HEK293 (cell line): ENCODE data around the gene IFNAR1.

Experiments used
- CTCF ChIA-PET: fragments of 350-600 bp; formaldehyde crosslinking; extraction: SDS; loops from one replicate; lab custom pipeline; 2021; ENCODE audit warnings: antibody characterized with exemption; lab: Yijun Ruan, JAX
- POLR2A ChIA-PET: fragments of 300-600 bp; formaldehyde crosslinking; extraction: SDS; loops from one replicate; lab custom pipeline; 2020; ENCODE audit warnings: antibody characterized with exemption, inconsistent platforms; lab: Yijun Ruan, JAX
- H3K27ac ChIP-seq: fragments of 200-500 bp; sonication (Bioruptor generic); 2 replicates; pipeline ENCODE4 v1.5.1; 2014; ENCODE audit warnings: low read depth, low read length, control low read depth, inconsistent platforms; ENCODE audit errors: extremely low read depth
- H3K36me3 ChIP-seq, 2 experiments: fragments of 200-500 bp in 1 of 2; sonication (Bioruptor generic) in 1 of 2; 1 replicate in 1 of 2; 2 replicates in 1 of 2; pipeline ENCODE4 v1.5.1; 2014 to 2017; ENCODE audit warnings: inconsistent platforms in 2 of 2, low read length in 2 of 2; ENCODE audit not compliant: control insufficient read depth in 2 of 2, insufficient read depth in 1 of 2
- H3K4me1 ChIP-seq: fragments of 200-500 bp; sonication (Bioruptor generic); 2 replicates; pipeline ENCODE4 v1.5.1; 2014; ENCODE audit warnings: mild to moderate bottlenecking, low read length, inconsistent platforms; ENCODE audit not compliant: control insufficient read depth, insufficient read depth
- H3K4me3 ChIP-seq: 2 replicates; pipeline ENCODE4 v1.5.1; 2011; ENCODE audit warnings: low read depth, mild to moderate bottlenecking, control low read depth, low read length, moderate library complexity
- H3K9me3 ChIP-seq: fragments of 200-500 bp; sonication (Bioruptor generic); 2 replicates; pipeline ENCODE4 v1.5.1; 2014; ENCODE audit warnings: low read depth, low read length, inconsistent platforms; ENCODE audit not compliant: control insufficient read depth, insufficient read depth
- CTCF ChIP-seq: fragments of 450-650 bp; formaldehyde crosslinking; IDR thresholded peaks from 2 replicates; pipeline ENCODE4 v1.5.1; 2016; ENCODE audit warnings: missing biosample characterization, missing genetic modification characterization
- EGR2 ChIP-seq: fragments of 450-650 bp; formaldehyde crosslinking; IDR thresholded peaks from 2 replicates; pipeline ENCODE4 v1.5.1; 2016; ENCODE audit warnings: low read depth, missing biosample characterization, missing genetic modification characterization
- GFI1B ChIP-seq: fragments of 450-650 bp; formaldehyde crosslinking; IDR thresholded peaks from 2 replicates; pipeline ENCODE4 v1.5.1; 2016; ENCODE audit warnings: missing biosample characterization, missing genetic modification characterization
- KLF8 ChIP-seq: fragments of 450-650 bp; formaldehyde crosslinking; IDR thresholded peaks from 2 replicates; pipeline ENCODE4 v1.5.1; 2016; ENCODE audit warnings: missing biosample characterization, missing genetic modification characterization
- OSR2 ChIP-seq: fragments of 450-650 bp; formaldehyde crosslinking; IDR thresholded peaks from 2 replicates; pipeline ENCODE4 v1.5.1; 2016; ENCODE audit warnings: missing biosample characterization, missing genetic modification characterization
- SCRT1 ChIP-seq: fragments of 450-650 bp; formaldehyde crosslinking; IDR thresholded peaks from 2 replicates; pipeline ENCODE4 v1.5.1; 2016; ENCODE audit warnings: missing biosample characterization, missing genetic modification characterization, borderline replicate concordance
- SP7 ChIP-seq: fragments of 450-650 bp; formaldehyde crosslinking; IDR thresholded peaks from 2 replicates; pipeline ENCODE4 v1.5.1; 2016; ENCODE audit warnings: missing biosample characterization, missing genetic modification characterization
- WT1 ChIP-seq: fragments of 450-650 bp; formaldehyde crosslinking; IDR thresholded peaks from 2 replicates; pipeline ENCODE4 v1.5.1; 2016; ENCODE audit warnings: missing biosample characterization, missing genetic modification characterization
- ZBTB6 ChIP-seq: fragments of 450-650 bp; formaldehyde crosslinking; IDR thresholded peaks from 2 replicates; pipeline ENCODE4 v1.5.1; 2017; ENCODE audit warnings: missing biosample characterization, missing genetic modification characterization
- ZNF121 ChIP-seq: fragments of 450-650 bp; formaldehyde crosslinking; IDR thresholded peaks from 2 replicates; pipeline ENCODE4 v1.5.1; 2016; ENCODE audit warnings: missing biosample characterization, missing genetic modification characterization
- ZNF174 ChIP-seq: fragments of 450-650 bp; formaldehyde crosslinking; IDR thresholded peaks from 2 replicates; pipeline ENCODE4 v1.5.0; 2017; ENCODE audit warnings: missing biosample characterization, mild to moderate bottlenecking, missing genetic modification characterization
- ZNF18 ChIP-seq: fragments of 450-650 bp; formaldehyde crosslinking; IDR thresholded peaks from 2 replicates; pipeline ENCODE4 v1.5.1; 2016; ENCODE audit warnings: missing biosample characterization, missing genetic modification characterization
- ZNF19 ChIP-seq: fragments of 450-650 bp; formaldehyde crosslinking; IDR thresholded peaks from 2 replicates; pipeline ENCODE4; 2016; ENCODE audit warnings: missing biosample characterization, missing genetic modification characterization, low read depth
- ZNF239 ChIP-seq: fragments of 450-650 bp; formaldehyde crosslinking; IDR thresholded peaks from 2 replicates; pipeline ENCODE4 v1.5.1; 2016; ENCODE audit warnings: missing biosample characterization, missing genetic modification characterization
- ZNF366 ChIP-seq: fragments of 450-650 bp; formaldehyde crosslinking; conservative IDR thresholded peaks from 2 replicates; pipeline ENCODE4 v1.5.1; 2016; ENCODE audit warnings: missing biosample characterization, missing genetic modification characterization
- ZNF37A ChIP-seq: fragments of 450-650 bp; IDR thresholded peaks from 2 replicates; pipeline ENCODE4 v1.5.1; 2018; ENCODE audit warnings: missing biosample characterization, missing genetic modification characterization
- ZNF394 ChIP-seq: fragments of 450-650 bp; formaldehyde crosslinking; IDR thresholded peaks from 2 replicates; pipeline ENCODE4 v1.5.1; 2016; ENCODE audit warnings: missing biosample characterization, missing genetic modification characterization, mild to moderate bottlenecking, moderate library complexity, borderline replicate concordance
- ZNF423 ChIP-seq: fragments of 450-650 bp; formaldehyde crosslinking; IDR thresholded peaks from 2 replicates; pipeline ENCODE4 v1.5.1; 2016; ENCODE audit warnings: missing biosample characterization, missing genetic modification characterization
- ZNF530 ChIP-seq: fragments of 450-650 bp; formaldehyde crosslinking; IDR thresholded peaks from 2 replicates; pipeline ENCODE4 v1.5.1; 2016; ENCODE audit warnings: low read depth, missing biosample characterization, missing genetic modification characterization
- ZNF544 ChIP-seq: fragments of 450-650 bp; formaldehyde crosslinking; IDR thresholded peaks from 2 replicates; pipeline ENCODE4 v1.5.0; 2017; ENCODE audit warnings: missing biosample characterization, missing genetic modification characterization
- ZNF585B ChIP-seq: fragments of 450-650 bp; formaldehyde crosslinking; IDR thresholded peaks from 2 replicates; pipeline ENCODE4 v1.5.1; 2016; ENCODE audit warnings: missing biosample characterization, missing genetic modification characterization
- ZNF600 ChIP-seq: fragments of 450-650 bp; formaldehyde crosslinking; IDR thresholded peaks from 2 replicates; pipeline ENCODE4 v1.5.1; 2016; ENCODE audit warnings: missing biosample characterization, missing genetic modification characterization
- ZNF624 ChIP-seq: fragments of 450-650 bp; formaldehyde crosslinking; IDR thresholded peaks from 2 replicates; pipeline ENCODE4 v1.5.1; 2017; ENCODE audit warnings: missing biosample characterization, missing genetic modification characterization
- ZNF639 ChIP-seq: fragments of 450-650 bp; formaldehyde crosslinking; IDR thresholded peaks from 2 replicates; pipeline ENCODE4 v1.5.1; 2016; ENCODE audit warnings: missing biosample characterization, missing genetic modification characterization
- ZSCAN16 ChIP-seq: fragments of 450-650 bp; formaldehyde crosslinking; IDR thresholded peaks from 2 replicates; pipeline ENCODE4 v1.5.1; 2016; ENCODE audit warnings: missing biosample characterization, missing genetic modification characterization
- ZSCAN4 ChIP-seq: fragments of 450-650 bp; formaldehyde crosslinking; IDR thresholded peaks from 2 replicates; pipeline ENCODE4 v1.5.1; 2017; ENCODE audit warnings: missing biosample characterization, missing genetic modification characterization

Gene IFNAR1

GRCh38 chr21:33360281-33360680 lies 35.5 kb downstream of the IFNAR1 start:
- CTCF ChIA-PET = interaction anchor here (0.6 to 5.9 kb wide), 26 partner anchors 10 to 1250 kb away, joined by 3 to 107 read pairs (median 6); partner anchors contain the start of gene IFNAR1
- no peak overlapping the region for H3K27ac ChIP-seq
- H3K4me1 ChIP-seq = no peaks in the 10 kb centered on the region
- peaks cover 12 to 18% of the 10 kb centered on the region in 2 experiments for H3K36me3 ChIP-seq
- POLR2A ChIA-PET = interaction anchor here (0.6 to 2.0 kb wide), 4 partner anchors 35 to 641 kb away, joined by 3 to 14 read pairs (median 6); partner anchors contain the start of genes IFNAR1 and TMEM50B
- H3K9me3 ChIP-seq = no peaks in the 10 kb centered on the region
- H3K4me3 ChIP-seq = no peak overlapping the region
- TF ChIP-seq ZNF19 (tag by site-specific recombination) (no peak), OSR2 (tag by site-specific recombination) (no peak), GFI1B (no peak), ZNF639 (tag by site-specific recombination) (no peak), EGR2 (tag by site-specific recombination) (no peak), ZNF423 (tag by site-specific recombination) (no peak), ZNF239 (no peak), ZNF544 (tag by site-specific recombination) (no peak), ZNF585B (tag by site-specific recombination) (no peak), ZNF37A (tag by site-specific recombination) (no peak)

GRCh38 chr21:33360881-33361602 lies 36.3 kb downstream of the IFNAR1 start:
- ChIA-PET POLR2A (interaction anchor here (0.5 to 2.0 kb wide), 7 partner anchors 20 to 641 kb away, joined by 3 to 14 read pairs (median 4); partner anchors contain the start of genes IFNAR1 and TMEM50B), CTCF (interaction anchor here (0.5 to 5.9 kb wide), 62 partner anchors 9 to 1436 kb away, joined by 3 to 107 read pairs (median 5); partner anchors contain the start of genes IFNAR1 and IL10RB)
- Histone ChIP-seq H3K4me3 (no peak overlapping the region; the same call in 1 of the 2 replicates), H3K9me3 (no peaks in the 10 kb centered on the region), H3K4me1 (no peaks in the 10 kb centered on the region), H3K27ac (no peak overlapping the region), H3K36me3 (peaks cover 4 to 11% of the 10 kb centered on the region in 2 experiments)
- TF ChIP-seq KLF8 (tag by site-specific recombination) (0 out of 2 replicates have a peak, but pooled peaks have one; percentile 24), ZNF530 (tag by site-specific recombination) (no peak), ZNF121 (tag by site-specific recombination) (no peak), CTCF (tag by site-specific recombination) (peak; percentile 86), ZNF394 (peak; percentile 59; the same call in 1 of the 2 replicates), ZNF18 (tag by site-specific recombination) (peak; percentile 56; the same call in 1 of the 2 replicates), ZBTB6 (tag by site-specific recombination) (peak; percentile 46; the same call in 1 of the 2 replicates), SP7 (tag by site-specific recombination) (peak; percentile 82), ZSCAN16 (tag by site-specific recombination) (no peak), ZNF174 (no peak), ZNF624 (tag by site-specific recombination) (no peak), WT1 (tag by site-specific recombination) (0 out of 2 replicates have a peak, but pooled peaks have one; percentile 19), ZNF366 (tag by site-specific recombination) (peak; percentile 71), ZSCAN4 (tag by site-specific recombination) (0 out of 2 replicates have a peak, but pooled peaks have one; percentile 8), SCRT1 (tag by site-specific recombination) (peak; percentile 99), ZNF600 (tag by site-specific recombination) (peak; percentile 79; the same call in 1 of the 2 replicates)
